ENCODE results near the gene NBPF3. TPM values are rescaled to one million over a fixed set of nuclear protein-coding genes. Genes with fewer than 3 reads are reported as not detected.

The NBPF3 gene
- total and polyA plus RNA-seq, 2 experiments from 2014 or later, result 8.1 to 13.8 TPM

- Histone ChIP-seq H3K9me3 (ENCODE audit: low read depth) (no peaks in the 10 kb centered on the region), H3K4me3 (no peak overlapping the region), H3K27me3 (peaks cover 2% of the 10 kb centered on the region), H3K27ac (no peak overlapping the region), H3K4me1 (ENCODE audit: low read depth) (no peaks in the 10 kb centered on the region), H3K36me3 (no peaks in the 10 kb centered on the region)
- TF ChIP-seq CTCF (IDR thresholded peaks at IDR 0.05; ENCODE audit: low read depth, low read length), result no peak
- DNase-seq (ENCODE audit: low read depth in 1 of 2, low spot score in 1 of 2), result no peak
Observed at GRCh38 chr1:21494196-21494595, 54.3 kb downstream of the NBPF3 start.

GRCh38 chr1:21495225-21495820, 55.4 kb downstream of the NBPF3 start:
- TF ChIP-seq CTCF (IDR thresholded peaks at IDR 0.05; ENCODE audit: low read depth, low read length), result no peak
- H3K9me3 ChIP-seq (ENCODE audit: low read depth), result no peaks in the 10 kb centered on the region
- no peaks in the 10 kb centered on the region for H3K4me1 ChIP-seq (ENCODE audit: low read depth)
- no peaks in the 10 kb centered on the region for H3K36me3 ChIP-seq
- H3K4me3 ChIP-seq, result no peak overlapping the region
- no peak for DNase-seq (ENCODE audit: low read depth in 1 of 2, low spot score in 1 of 2)
- H3K27me3 ChIP-seq, result peaks cover 2% of the 10 kb centered on the region
- H3K27ac ChIP-seq, result no peak overlapping the region

- no peak for DNase-seq (ENCODE audit: low read depth in 1 of 2, low spot score in 1 of 2)
- Histone ChIP-seq H3K27me3 (peaks cover 2% of the 10 kb centered on the region), H3K36me3 (no peaks in the 10 kb centered on the region), H3K9me3 (ENCODE audit: low read depth) (no peaks in the 10 kb centered on the region), H3K4me3 (no peak overlapping the region), H3K4me1 (ENCODE audit: low read depth) (no peaks in the 10 kb centered on the region), H3K27ac (no peak overlapping the region)
- no peak for TF ChIP-seq CTCF (IDR thresholded peaks at IDR 0.05; ENCODE audit: low read depth, low read length)
Observed at GRCh38 chr1:21496063-21496462, 56.1 kb downstream of the NBPF3 start.

- TF ChIP-seq CTCF (IDR thresholded peaks at IDR 0.05; ENCODE audit: low read depth, low read length), result no peak
- Histone ChIP-seq H3K9me3 (ENCODE audit: low read depth) (no peaks in the 10 kb centered on the region), H3K27ac (no peak overlapping the region), H3K4me3 (no peak overlapping the region), H3K27me3 (peaks cover 2% of the 10 kb centered on the region), H3K4me1 (ENCODE audit: low read depth) (no peaks in the 10 kb centered on the region), H3K36me3 (no peaks in the 10 kb centered on the region)
- DNase-seq (ENCODE audit: low read depth in 1 of 2, low spot score in 1 of 2), result no peak
Observed at GRCh38 chr1:21496886-21497285, 56.9 kb downstream of the NBPF3 start.

GRCh38 chr1:21497466-21498061, 57.6 kb downstream of the NBPF3 start:
- no peak for TF ChIP-seq CTCF (IDR thresholded peaks at IDR 0.05; ENCODE audit: low read depth, low read length)

More at GRCh38 chr1:21497466-21498061, 57.6 kb downstream of the NBPF3 start:
- Histone ChIP-seq H3K27ac (no peak overlapping the region), H3K27me3 (peaks cover 2% of the 10 kb centered on the region), H3K4me3 (no peak overlapping the region), H3K4me1 (ENCODE audit: low read depth) (no peaks in the 10 kb centered on the region), H3K36me3 (no peaks in the 10 kb centered on the region), H3K9me3 (ENCODE audit: low read depth) (no peaks in the 10 kb centered on the region)
- peak in 1 of 2 donors; percentile 44 for DNase-seq (ENCODE audit: low read depth in 1 of 2, low spot score in 1 of 2)

Data from cardiac muscle cell (in vitro differentiated cells and primary cell).